ENCODE results near the gene BHLHE23.

DNA sequence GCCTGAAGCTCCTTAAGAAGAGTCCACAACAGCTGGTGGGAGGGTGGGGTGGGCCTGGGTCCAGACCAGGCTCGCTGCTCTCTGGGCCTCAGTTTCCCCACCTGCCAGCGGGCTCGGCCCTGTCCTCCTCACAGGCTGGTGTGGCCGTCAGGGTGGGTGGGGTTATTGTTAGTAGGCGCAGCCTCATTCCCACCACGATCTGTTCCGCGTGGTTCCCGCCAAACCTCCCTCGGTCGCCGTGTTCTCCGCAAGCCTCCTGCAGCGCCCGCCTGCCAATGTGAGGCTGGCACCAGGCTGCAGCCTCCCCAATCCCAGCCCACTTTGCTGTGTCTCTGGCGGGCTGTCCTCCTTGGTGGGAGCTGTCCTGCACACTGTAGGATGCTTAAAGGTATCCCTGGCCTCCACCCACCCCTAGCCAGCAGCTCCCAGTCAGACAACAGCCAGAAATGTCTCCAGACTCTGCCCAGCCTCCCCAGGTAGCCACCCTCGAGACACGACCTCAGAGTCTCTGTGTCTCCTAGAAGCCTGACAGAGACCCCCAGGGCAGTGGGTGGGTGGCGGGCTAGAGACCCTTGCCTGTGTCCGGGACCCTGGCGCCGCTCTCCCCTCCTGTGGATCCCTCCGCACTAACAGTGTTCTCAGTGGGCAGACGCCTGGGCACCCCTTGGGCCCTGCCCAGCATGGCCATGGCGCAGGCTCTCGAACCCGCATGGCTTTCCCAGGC, 39.0 kb downstream of the BHLHE23 start:
- TF ChIP-seq, protein P1, sequence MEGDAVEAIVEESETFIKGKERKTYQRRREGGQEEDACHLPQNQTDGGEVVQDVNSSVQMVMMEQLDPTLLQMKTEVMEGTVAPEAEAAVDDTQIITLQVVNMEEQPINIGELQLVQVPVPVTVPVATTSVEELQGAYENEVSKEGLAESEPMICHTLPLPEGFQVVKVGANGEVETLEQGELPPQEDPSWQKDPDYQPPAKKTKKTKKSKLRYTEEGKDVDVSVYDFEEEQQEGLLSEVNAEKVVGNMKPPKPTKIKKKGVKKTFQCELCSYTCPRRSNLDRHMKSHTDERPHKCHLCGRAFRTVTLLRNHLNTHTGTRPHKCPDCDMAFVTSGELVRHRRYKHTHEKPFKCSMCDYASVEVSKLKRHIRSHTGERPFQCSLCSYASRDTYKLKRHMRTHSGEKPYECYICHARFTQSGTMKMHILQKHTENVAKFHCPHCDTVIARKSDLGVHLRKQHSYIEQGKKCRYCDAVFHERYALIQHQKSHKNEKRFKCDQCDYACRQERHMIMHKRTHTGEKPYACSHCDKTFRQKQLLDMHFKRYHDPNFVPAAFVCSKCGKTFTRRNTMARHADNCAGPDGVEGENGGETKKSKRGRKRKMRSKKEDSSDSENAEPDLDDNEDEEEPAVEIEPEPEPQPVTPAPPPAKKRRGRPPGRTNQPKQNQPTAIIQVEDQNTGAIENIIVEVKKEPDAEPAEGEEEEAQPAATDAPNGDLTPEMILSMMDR (IDR thresholded peaks at IDR 0.05 in 4 of 5, conservative IDR thresholded peaks at IDR 0.05 in 1 of 5) = no peak
- TF ChIP-seq POLR2A (IDR thresholded peaks at IDR 0.05) = no peak

Data from gastrocnemius medialis (tissue), 4 donors.